NCI-H2227 treated with DMSO at 0.1 percent for 48 hours (cell line): ENCODE measurements around the gene WDFY3.
"Not testable (repeated sequence)": the region's sequence is repeated elsewhere in the genome, so short reads cannot be mapped to it uniquely, and the experiment has no call there.

ENCODE experiments used
- DNase-seq: peaks from one replicate; lab custom pipeline; 2025; lab: John Stamatoyannopoulos, UW

Gene WDFY3

GRCh38 chr4:84710548-84710947 lies 255.9 kb downstream of the WDFY3 start:
- no peak for DNase-seq

GRCh38 chr4:84708406-84709135 lies 257.9 kb downstream of the WDFY3 start:
- no peak for DNase-seq

- DNase-seq: no peak
Measured at GRCh38 chr4:84706286-84706685, 260.2 kb downstream of the WDFY3 start.

DNA sequence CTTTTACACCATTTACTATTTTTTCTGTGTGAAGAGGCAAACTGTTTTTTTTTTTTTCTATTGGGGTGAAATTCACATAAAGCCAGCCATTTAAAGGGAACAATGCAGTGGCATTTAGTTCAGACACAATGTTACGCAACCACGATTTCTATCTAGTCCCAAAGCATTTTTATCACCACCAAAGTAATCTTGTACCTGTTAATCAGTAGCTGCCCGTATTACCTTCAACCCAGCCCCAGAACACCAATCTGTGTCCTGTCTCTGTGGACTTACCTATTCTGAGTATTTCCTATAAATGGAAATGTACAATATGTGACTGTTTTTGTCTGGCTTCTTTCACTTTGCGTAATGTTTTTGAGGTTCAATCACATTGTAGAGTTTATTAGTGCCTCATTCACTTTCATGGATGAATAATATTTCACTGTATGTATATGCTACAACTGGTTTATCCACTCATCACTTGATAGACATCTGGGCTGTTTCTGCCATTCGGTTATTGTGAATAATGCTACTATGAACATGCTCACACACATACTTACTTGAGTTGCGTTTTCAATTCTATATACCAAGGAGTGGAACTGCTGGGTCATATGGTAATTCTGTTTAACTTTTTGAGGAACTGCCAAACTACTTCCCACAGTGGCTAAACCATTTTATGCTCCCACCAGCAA lies 267.4 kb downstream of the WDFY3 start:
- DNase-seq: no peak

- no peak for DNase-seq
Measured at GRCh38 chr4:84697615-84698201, 268.8 kb downstream of the WDFY3 start.

DNA sequence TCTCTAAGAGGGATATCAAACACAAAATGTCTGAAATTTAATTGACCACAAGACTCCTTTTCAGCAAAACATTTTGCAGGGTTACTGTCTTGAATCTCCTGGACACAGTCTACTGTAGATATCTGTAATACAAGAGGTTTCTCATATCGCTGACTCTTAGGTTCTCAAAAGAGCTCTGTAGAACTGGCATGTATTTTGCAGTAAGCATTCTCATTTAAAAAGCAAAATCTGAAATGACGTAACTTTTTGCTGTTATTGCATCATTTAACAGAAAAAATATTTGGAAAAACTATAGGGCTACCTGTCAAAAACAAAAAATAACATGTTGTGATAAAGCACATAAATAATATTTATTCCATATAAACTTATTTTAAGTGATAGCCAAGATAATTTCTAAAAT lies 269.3 kb downstream of the WDFY3 start:
- no peak for DNase-seq

DNA sequence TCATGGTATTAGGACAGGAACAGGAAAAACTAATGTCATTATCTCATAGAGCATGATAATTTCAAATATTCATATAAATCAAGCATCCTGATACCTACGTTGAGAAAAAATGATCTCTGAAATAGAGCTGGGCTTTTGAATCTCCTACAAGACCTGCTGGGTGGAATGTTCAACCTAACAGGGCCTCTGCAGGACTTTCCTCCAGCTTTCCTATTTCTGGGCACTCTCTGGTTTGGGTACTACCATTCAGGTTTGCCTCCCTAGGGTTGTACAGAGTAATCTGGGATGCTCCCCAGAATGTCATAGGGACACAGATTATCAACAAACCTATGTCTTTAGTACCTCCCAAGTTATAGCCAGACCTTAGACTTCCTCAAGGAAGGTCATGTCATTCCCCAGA lies 274.7 kb downstream of the WDFY3 start:
- no peak for DNase-seq

DNA sequence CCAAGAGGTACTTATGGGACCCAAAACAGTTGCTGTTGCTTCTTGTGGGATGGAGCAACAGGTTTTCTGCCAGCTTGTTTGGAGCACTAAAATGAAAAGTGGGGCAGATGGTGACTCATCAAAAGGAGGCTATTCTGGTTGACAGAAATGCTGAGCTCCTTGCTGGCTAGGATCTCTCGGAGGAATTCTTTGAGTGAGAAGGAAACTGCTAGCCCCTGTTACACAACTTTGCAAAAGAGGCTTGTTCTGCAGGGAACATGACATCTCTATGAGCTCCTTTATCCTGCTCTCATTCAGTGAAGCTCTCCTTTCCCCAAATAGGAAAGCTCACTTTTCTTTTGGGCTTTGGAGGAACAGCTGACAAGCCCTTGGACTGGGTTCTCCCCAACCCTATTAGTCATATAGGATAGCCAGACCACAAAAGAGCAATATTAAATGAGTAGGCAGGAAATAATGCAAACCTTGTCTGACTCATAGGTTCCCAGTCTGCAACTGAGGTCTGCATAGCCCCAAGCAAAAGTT lies 275.3 kb downstream of the WDFY3 start:
- DNase-seq: no peak

DNA sequence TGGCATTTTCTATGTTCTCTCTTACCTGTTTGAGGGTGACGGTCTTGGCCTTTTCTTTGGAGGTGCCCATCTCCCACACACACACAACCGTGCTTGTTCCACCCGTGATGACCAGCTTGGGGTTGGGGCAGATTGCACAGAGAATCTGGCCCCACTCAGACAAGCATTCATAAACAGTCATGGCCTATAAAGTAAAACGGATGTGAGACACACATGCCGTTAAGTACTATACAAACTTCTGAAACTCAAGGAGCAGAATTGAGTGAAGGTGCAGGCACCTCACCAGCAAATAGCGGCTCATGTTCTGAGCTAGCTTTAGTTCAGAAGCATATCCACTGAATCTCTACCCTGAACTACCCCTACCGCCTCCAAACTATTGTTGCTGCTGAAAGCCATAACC lies 276.0 kb downstream of the WDFY3 start:
- DNase-seq: no peak

- DNase-seq: no peak
Measured at GRCh38 chr4:84689197-84689596, 277.3 kb downstream of the WDFY3 start.

GRCh38 chr4:84688605-84689004 lies 277.9 kb downstream of the WDFY3 start:
- no peak for DNase-seq

GRCh38 chr4:84685105-84685504 lies 281.4 kb downstream of the WDFY3 start:
- DNase-seq: no peak

- DNase-seq: no peak
Measured at GRCh38 chr4:84684361-84684760, 282.1 kb downstream of the WDFY3 start.

DNA sequence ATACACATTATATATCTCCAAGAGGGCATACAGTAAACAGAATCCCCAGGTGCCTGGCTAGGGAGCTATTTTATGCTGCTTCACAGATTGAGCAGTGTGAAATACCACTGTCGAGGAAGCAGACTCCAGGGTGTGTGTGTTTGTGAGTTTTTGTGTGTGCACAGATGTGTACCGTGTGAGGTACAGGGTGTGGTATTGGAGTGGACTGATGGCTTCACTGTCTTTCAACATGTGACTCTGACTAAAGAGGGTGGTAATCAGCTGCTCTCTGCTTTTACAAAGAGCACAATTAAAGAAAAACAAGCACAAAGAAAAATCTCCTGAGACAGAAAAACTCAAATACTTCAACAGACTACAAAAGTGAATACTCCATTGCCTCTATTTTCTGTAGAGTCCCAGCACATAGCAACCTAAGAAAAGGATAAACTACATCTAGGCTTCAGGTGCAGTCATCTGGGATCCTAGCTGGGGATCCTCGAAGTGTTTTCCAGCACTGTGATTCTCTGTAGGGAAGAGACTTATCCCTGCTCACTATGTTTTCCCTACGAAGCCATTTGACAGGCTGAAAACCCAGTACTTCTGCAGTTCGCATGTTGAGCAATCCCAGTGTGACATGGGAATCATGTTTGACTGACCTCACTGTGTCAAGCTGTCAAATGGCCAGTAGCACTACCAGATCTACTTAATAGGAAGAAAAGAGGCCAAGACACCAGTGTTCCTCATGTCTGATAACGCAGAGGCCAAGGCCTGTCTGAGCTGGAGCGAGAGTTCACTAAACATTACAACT lies 283.2 kb downstream of the WDFY3 start:
- no peak for DNase-seq

- DNase-seq: not testable (repeated sequence)
Measured at GRCh38 chr4:84682661-84683060, 283.8 kb downstream of the WDFY3 start.

DNA sequence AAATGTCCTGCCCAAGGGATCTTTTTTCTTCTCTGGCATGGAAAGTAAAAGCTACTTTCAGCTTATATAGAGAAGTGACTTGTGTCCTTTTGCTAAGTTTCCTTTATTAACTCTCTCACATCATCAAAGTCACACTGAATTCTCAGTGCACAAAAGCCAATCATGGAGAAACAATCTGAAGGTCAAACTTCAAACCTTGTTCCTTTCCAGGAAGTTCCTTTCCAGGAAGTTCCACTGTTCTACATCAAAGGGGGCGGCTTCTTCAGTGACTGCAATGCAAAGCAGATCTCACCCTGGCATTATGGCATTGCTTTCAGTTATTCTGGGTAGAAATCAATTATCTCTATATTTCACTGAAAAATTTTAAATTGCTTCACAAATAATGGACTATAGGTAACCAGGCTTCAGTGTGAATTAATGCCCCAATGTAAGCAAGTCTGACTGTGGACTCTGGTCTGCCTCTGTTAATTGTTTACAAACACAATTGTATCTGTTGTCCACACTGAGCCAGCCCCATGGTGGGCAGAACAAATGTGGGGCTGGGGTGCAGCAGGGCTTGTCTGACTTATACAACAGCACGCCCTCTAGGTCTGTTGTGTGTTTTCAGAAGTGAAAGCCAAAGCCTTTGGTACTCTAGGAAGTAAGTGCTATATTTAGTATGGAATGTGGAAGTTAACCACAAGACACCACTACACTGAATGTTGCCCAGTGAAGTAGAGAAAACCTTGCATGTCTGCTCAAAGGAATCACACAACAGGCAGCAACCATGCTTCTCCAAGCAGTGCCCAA lies 284.8 kb downstream of the WDFY3 start:
- DNase-seq: no peak

DNA sequence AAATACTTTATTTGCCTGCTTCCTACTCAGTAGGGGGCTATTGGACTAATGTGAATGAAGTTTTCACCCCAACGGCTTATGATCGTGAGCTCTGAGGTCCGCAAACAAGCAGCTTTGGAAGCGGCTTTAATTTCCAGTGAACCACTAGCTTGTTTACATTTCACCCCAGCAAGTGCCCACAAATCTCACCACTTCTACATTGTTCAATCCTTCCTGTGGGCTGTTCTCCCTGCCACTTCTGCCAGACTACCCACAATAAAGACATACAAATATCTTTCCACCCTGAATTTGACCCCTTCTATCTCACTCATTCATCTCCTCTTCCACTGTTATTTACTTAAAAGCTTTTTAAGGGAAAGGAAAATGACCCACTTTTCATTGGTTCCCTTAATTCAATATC lies 285.5 kb downstream of the WDFY3 start:
- no peak for DNase-seq

DNA sequence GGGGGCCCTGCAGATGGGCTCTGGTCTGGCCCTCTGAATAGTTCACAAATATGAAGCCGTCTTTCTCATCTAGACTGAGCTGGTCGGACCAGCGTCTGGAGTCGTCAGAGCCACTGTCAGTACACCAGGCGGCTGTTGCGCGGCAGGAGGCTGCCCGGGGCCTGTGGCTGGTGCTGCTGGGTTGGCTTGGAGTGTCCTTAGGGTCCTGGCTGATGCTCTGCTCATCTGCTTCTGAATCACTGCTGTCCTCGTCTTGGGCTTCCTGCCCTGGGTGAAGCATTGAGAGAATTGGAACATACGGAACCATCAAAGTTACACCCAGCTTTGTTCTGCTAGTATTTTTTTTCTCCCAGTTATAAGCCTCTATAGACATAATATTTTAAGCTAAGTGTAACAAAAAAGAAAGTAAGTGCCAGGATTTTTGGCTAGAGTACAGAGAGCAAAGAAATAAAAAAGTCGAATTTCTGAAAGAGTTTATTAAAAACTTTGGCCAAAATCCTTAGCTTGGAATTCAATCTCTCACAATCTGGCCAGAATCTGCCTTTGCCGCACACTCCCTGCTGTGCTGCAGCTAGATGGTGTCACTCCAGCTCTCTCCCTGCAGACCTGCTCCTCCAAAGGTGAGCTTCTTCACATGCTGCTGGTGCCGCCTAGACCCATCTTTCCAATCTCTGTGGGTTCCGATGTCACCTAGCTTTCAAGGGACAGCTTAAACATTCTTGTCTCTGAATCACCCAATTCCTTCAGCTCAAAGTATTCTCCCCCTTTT lies 287.3 kb downstream of the WDFY3 start:
- no peak for DNase-seq

- no peak for DNase-seq
Measured at GRCh38 chr4:84677995-84678394, 288.5 kb downstream of the WDFY3 start.

- no peak for DNase-seq
Measured at GRCh38 chr4:84677093-84677492, 289.4 kb downstream of the WDFY3 start.
